Rectal smooth muscle tissue (tissue), 1 donor: Measurements from ENCODE around the gene UBTD2.

Source experiments
- H3K27ac ChIP-seq: one replicate; pipeline ENCODE4 v1.7.0; 2013; ENCODE audit warnings: low read depth, low read length, inconsistent platforms
- H3K27me3 ChIP-seq: one replicate; pipeline ENCODE4 v1.7.0; 2013; ENCODE audit warnings: low read length; ENCODE audit not compliant: control insufficient read depth, insufficient read depth
- H3K36me3 ChIP-seq: one replicate; pipeline ENCODE4 v1.7.0; 2013; ENCODE audit warnings: low read length; ENCODE audit not compliant: control insufficient read depth, insufficient read depth
- H3K4me1 ChIP-seq: one replicate; pipeline ENCODE4 v1.7.0; 2013; ENCODE audit warnings: low read length; ENCODE audit not compliant: control insufficient read depth, insufficient read depth
- H3K4me3 ChIP-seq: one replicate; pipeline ENCODE4 v1.7.0; 2013; ENCODE audit warnings: low read length
- H3K9ac ChIP-seq: one replicate; pipeline ENCODE4 v1.7.0; 2013; ENCODE audit warnings: low read length

UBTD2 gene

DNA sequence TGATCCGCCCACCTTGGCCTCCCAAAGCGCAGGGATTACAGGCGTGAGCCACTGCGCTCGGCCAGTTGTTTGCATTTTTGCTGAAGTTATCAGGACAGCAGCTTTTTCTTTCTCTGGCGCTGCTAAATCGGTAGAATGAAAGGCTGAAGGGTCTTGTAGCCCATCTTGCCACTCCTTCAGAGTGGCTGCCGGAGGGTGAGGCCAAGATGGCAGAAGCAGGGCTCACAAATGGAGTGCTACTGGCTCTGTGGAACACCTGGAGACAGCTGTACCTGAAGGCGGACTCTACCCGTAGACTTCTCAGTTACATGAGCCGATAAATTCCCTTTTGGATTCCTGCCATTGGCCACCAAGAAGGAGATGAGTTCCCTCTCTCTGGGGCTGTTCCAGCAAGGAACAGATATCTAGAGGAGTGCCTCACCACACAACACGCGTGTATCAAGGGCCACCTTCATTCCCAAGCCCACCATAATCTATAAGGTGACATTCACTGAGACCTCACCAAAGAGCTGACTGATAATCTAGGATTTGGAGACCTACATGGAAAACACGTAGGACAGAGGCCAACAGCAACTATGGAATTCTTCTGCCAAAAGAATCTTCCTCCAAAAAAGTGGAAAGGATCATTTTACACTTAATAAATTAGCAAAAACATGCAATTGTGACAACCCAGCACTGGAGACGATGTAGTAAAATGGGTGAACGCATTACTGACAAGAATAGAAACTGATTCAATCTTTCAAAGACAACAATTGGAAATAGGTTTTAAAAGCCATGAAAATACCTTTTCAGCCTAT is 117.3 kb downstream of the UBTD2 start:
- no peak overlapping the region for H3K9ac ChIP-seq
- no peak overlapping the region for H3K27ac ChIP-seq
- H3K4me1 ChIP-seq: peaks cover 13% of the 10 kb centered on the region
- H3K27me3 ChIP-seq: no peaks in the 10 kb centered on the region
- no peaks in the 10 kb centered on the region for H3K36me3 ChIP-seq
- H3K4me3 ChIP-seq: no peak overlapping the region

DNA sequence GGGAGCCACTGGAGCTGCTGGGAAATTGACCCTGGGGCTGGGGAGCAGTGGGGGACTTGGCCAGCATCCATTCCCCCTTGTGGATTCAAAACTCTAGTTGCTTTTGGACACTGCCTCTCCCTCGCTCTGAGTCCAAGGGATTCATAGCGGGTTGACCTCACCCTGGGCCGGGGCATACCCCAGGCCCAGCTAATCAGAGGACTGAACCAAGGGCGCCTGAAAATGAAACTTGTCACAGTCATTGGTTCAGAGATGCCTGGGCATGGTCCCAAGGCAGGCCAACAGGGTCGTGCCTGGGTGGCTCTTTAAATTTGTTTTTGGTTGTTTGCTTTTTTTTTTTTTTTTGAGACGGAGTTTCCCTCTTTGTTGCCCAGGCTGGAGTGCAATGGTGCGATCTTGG is 118.1 kb downstream of the UBTD2 start:
- H3K4me3 ChIP-seq: no peak overlapping the region
- peaks cover 13% of the 10 kb centered on the region for H3K4me1 ChIP-seq
- no peaks in the 10 kb centered on the region for H3K36me3 ChIP-seq
- H3K9ac ChIP-seq: no peak overlapping the region
- no peaks in the 10 kb centered on the region for H3K27me3 ChIP-seq
- no peak overlapping the region for H3K27ac ChIP-seq

DNA sequence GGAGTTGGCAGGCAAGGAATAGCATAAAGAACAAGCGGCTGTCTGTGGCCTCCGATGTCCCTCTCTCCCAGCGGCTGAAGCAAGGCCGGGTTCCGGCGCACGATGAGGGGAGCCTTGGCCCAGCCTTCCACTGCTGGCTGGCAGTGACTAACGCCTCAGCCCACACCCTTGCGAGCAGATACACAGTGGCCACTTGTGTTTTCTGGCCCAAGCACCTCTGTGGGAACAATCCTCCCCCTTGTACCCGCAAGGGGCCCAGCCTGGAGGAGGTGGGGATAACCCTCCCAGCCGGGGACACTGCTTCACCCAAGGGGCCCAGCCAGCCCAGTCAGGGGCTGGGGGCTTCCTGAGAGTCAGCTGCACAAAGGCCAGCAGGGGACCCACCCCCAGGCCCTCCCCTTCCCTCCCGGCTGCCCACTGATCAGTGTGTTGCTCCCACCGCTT is 118.8 kb downstream of the UBTD2 start:
- Histone ChIP-seq H3K27me3 (no peaks in the 10 kb centered on the region), H3K9ac (no peak overlapping the region), H3K36me3 (no peaks in the 10 kb centered on the region), H3K4me1 (peaks cover 13% of the 10 kb centered on the region), H3K27ac (no peak overlapping the region), H3K4me3 (no peak overlapping the region)

DNA sequence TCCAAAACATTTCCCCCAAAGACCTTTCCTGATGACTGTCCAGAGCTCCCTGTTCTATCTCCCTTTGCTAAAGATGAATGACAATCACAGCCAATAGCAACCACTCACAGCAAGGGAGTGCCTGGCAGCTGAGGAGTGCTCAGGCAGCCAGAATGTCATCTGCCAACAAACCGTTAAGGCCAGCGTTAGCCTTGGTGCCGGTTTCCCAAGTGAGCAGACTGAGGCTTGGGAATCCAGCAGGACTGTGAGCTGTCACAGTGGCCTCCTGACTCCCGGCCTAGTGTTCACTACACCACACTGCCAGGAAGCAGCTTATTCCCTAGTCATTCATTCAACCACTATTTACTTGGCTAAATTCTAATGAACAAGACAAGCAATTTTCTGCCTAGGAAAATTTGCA is 120.2 kb downstream of the UBTD2 start:
- H3K4me3 ChIP-seq: no peak overlapping the region
- no peak overlapping the region for H3K9ac ChIP-seq
- H3K4me1 ChIP-seq: peaks cover 8% of the 10 kb centered on the region
- H3K27ac ChIP-seq: no peak overlapping the region
- H3K36me3 ChIP-seq: no peaks in the 10 kb centered on the region
- H3K27me3 ChIP-seq: no peaks in the 10 kb centered on the region

DNA sequence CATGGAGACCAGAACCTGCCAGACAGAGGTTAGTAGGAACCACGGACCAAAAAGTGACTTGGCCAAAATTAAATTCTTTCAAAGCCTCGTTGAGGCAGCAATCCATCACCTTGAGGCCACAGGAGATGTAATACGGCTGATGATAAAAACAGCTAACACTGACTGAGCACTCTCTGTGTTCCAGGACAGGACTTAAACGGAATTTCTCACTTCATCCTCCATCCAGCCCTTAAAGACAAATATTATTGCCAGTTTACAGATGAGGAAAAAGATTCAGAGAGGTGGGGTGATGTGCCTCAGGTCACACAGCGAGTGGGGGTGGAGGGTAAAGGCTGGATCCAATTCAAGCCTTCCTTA is 120.6 kb downstream of the UBTD2 start:
- H3K27ac ChIP-seq: no peak overlapping the region
- no peaks in the 10 kb centered on the region for H3K27me3 ChIP-seq
- no peaks in the 10 kb centered on the region for H3K36me3 ChIP-seq
- H3K4me1 ChIP-seq: peaks cover 5% of the 10 kb centered on the region
- H3K9ac ChIP-seq: no peak overlapping the region
- H3K4me3 ChIP-seq: no peak overlapping the region

DNA sequence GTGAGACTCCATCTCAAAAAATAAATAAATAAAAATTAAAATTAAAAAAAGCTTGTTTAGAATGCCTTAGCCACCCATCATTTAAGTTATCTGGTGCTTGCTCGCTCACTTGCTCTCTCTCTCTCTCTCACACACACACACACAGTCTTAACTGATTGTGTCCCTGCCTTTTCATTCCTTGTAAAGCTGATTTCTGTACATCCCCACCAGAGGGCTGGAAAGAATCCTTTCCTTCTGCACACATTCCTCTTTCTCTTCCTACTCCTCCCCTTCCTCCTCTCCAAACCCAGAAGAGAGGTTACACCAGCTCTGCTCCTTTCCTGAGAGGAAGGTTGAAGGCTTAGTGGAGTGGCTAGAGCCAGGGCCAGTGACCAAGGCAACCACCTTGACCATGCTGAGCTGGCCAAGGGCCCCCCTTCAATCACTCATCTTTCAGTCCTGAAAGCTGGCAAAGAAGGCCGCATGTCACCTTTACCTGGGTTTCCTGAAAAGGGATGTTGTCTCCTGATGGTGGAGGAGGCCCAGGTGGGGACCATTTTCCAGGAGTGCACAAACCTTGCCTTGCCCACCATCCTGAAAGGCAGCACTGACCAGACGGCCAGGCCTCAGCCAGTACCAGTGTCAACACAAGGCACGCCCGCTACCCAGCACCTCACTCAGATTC is 121.1 kb downstream of the UBTD2 start:
- Histone ChIP-seq H3K27ac (no peak overlapping the region), H3K4me1 (peaks cover 3% of the 10 kb centered on the region), H3K36me3 (no peaks in the 10 kb centered on the region), H3K27me3 (no peaks in the 10 kb centered on the region), H3K9ac (no peak overlapping the region), H3K4me3 (no peak overlapping the region)

DNA sequence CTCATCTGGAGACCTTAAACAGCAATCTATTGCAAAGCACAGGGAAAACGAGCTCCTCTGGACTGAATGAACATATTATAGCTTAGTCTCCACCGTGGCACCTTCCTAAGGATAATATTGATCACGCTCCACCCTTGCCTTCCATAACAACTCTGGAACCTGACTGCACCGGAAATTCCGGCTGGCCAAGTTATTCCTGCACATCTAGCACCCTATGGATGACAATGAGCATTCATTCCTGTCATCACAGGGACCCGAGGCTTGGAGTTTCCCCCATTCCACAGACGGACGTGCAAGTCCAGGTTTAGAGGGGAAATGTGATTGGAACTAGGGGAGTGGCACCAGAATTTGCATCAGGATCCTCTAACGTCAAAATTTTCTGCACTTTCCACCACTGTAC is 123.1 kb downstream of the UBTD2 start:
- Histone ChIP-seq H3K36me3 (peaks cover 2% of the 10 kb centered on the region), H3K27ac (no peak overlapping the region), H3K4me3 (no peak overlapping the region), H3K27me3 (no peaks in the 10 kb centered on the region), H3K9ac (no peak overlapping the region), H3K4me1 (peaks cover 3% of the 10 kb centered on the region)
